GM20431 (cell line): Measurements from ENCODE around the gene IMP3.
"Not testable (repeated sequence)": the region's sequence is repeated elsewhere in the genome, so short reads cannot be mapped to it uniquely, and the experiment has no call there.

ENCODE experiments used
- in situ Hi-C: fragments of 300-500 bp; cut with MseI, MboI; formaldehyde crosslinking; loops from one replicate; pipeline ENCODE4 v1.15.0; 2020; ENCODE audit warnings: low sequenced_read_pairs; ENCODE audit not compliant: unreplicated experiment

The IMP3 gene, protein sequence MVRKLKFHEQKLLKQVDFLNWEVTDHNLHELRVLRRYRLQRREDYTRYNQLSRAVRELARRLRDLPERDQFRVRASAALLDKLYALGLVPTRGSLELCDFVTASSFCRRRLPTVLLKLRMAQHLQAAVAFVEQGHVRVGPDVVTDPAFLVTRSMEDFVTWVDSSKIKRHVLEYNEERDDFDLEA

GRCh38 chr15:75639709-75640482 is at the start of gene IMP3:
Gene IMP3, minus strand, starts transcription at chr15:75640224. Its CDS starts 56 bp downstream, at chr15:75640168.
- in situ Hi-C loops, result no loop called here

- in situ Hi-C loops, result loop anchor here (10.0 kb wide), 1 partner anchor 115 kb away; no protein-coding TSS in a partner anchor
Measured at GRCh38 chr15:75689429-75689828, 49.4 kb upstream of the IMP3 start.

DNA sequence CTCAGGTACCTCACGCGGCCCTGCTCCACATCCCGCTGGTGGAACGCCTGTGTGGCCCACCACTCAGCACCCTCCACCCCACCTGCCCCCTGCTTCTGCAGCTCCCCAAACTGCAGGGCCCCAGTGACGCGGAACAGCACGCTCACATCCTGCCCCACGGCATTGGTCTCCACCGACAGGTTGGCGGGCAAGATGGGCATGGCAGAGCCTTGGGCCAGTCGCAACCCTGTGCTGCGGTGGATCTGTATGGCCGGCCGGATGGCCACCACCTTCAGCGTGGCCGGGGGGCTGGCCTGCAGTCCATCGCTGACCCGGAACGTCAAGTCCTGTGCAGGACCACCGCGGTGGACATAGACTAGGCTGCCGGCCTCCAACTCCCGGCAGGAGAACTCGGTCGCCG is 48.8 kb upstream of the IMP3 start:
- in situ Hi-C loops, result loop anchor here (10.0 kb wide), 1 partner anchor 116 kb away; no protein-coding TSS in a partner anchor

DNA sequence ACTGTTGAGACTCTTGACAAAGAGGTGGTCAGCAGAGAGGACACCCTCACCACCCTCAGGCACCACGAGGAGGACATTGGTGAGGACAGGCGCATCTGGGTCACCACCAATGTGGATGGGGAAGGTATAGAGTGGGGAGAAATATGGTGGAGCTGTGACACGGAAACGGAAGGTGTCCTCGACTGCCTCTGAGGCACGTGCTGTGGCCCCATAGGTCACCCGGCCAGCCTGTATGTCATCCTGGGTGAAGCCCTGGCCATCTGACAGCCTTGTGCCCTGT is 48.2 kb upstream of the IMP3 start:
- in situ Hi-C loops, result loop anchor here (10.0 kb wide), 1 partner anchor 117 kb away; no protein-coding TSS in a partner anchor

DNA sequence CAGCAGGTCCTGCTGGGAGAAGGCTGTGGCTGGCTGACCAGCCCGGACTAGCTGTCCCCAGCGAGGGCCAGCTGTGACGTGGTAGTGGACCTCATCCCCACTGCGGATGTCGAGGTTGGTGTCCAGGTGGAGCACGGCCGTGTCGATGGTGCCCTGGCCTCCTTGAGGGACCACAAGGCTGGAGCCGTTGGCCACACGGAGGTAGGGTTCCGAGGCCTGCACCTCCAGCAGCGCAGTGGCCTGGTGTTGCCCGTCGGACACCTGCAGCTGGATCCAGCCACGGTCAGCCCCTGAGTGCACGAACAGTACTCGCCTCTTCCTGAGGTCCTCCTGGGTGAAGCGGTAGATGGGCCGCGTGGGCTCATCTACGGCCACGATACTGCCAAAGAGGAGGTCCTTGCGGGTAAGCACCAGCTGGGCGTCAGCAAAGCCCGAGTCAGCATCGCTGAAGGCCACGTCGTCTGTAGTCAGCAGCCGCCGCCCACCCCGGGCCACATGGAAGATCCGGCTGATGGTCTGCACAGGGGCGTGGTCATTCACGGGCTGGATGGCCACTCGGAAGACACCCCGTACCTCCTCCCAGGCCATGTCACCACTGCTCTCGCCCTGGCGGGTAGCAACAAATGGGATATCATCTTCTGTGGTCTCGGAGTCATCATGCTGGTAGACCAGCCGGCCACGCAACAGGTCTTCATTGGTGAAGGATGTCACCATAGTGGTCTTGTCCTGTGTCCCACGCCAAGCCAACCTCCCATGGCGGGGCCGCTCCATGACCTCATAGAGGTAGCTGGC is 47.7 kb upstream of the IMP3 start:
- in situ Hi-C loops, result loop anchor here (10.0 kb wide), 1 partner anchor 117 kb away; no protein-coding TSS in a partner anchor

- in situ Hi-C loops, result loop anchor here (10.0 kb wide), 1 partner anchor 119 kb away; no protein-coding TSS in a partner anchor
Measured at GRCh38 chr15:75686212-75686642, 46.2 kb upstream of the IMP3 start.

DNA sequence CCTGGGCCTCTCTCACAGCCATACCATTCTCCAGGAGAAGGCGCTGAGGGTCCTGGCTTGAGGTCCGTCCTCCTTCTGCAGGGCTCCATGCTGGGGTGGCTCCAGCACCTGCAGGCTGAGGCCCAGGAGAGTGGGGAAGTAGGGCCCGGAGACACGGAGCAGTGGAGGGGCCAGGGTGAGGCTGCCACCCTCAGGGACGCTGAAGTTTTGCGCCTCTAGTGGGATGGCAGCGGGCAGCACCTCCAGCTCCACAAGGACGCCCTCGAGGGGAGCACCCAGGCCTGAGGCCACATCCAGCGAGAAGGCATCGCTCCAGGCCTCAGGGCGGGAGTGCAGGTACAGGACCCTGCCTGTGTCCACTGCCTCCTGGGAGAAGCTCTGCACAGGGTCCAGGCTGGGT is 45.2 kb upstream of the IMP3 start:
- in situ Hi-C loops, result loop anchor here (10.0 kb wide), 1 partner anchor 120 kb away; no protein-coding TSS in a partner anchor

GRCh38 chr15:75684648-75685047 is 44.6 kb upstream of the IMP3 start:
- in situ Hi-C loops, result loop anchor here (10.0 kb wide), 1 partner anchor 120 kb away; no protein-coding TSS in a partner anchor

DNA sequence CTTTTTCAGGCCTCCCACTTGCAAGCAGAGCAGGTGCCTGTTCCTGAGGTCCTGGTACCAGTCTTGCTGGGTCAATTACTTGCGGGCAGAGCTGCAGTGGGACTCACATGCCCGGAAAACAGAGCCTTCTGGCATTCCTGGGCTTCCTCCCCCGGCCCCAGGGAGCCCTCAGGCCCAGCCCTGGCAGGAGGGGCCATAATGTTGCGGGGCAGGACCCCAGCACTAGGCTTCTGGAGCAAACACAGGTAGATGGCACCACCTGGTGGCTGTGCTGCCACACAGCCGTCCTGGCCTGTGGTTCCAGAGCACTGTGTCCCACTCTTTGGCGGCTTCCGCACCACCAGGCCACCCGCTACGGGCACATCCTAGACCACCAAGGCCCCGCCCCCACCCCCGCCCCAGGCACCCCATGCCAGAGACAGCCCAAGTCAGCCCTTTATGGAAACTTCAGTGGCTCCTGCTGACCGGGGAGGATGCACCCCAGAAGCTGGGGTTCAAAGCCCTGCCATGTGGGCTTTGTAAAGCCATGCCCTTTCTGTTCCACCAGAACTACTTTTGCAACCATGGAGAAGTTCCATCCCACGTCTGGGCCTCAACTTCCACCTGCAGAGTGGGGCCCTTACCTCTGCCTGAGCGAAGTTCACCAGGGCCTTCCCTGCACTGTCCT is 43.8 kb upstream of the IMP3 start:
- in situ Hi-C loops, result loop anchor here (10.0 kb wide), 1 partner anchor 121 kb away; no protein-coding TSS in a partner anchor

DNA sequence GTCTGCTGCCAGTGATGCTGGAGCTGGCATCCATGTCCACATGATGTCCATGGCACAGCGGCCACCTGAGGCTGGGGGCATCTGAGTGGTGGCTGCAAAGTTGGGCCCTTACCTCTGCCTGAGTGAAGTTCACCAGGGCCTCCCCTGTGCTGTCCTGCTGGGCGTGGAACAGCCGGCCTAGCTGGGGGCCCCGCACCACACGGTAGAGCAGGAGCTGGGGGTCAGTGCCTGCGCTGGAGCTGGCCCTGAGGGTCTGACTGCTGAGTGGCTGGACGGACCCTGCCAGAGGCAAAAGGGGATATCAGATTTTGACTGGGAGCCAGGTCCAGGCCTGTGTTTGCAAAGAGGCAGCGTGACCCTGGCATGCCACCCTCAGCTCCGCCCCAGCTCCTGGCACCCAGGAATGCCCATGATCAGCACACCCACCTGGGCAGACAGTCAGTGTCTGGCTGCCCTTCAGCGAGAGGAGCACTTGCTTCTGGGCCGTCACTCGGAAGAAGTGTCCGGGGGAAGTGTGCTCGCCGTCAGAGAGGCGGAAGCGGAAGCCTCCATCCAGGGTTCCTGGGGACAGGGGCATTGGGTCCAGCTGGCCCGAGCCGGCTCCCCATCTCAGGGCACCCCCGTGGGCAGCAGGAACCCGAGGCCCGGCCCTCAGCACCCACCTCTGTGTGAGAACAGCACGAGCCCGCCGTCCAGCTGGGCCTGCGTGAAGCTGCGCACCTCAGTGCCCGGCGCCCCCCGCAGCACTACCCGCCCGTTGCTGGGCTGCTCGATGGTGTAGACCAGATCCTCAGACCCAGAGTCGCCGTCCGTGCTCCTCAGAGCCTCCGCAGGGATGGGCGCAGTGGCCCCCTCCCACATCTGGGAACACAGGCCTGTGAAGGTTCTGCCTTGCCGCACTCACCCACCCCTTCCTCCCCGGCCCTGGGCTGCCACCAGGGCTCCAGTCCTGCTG is 42.4 kb upstream of the IMP3 start:
- in situ Hi-C loops, result loop anchor here (10.0 kb wide), 1 partner anchor 122 kb away; no protein-coding TSS in a partner anchor

- in situ Hi-C loops, result loop anchor here (10.0 kb wide), 1 partner anchor 125 kb away; no protein-coding TSS in a partner anchor
Measured at GRCh38 chr15:75680007-75680789, 40.2 kb upstream of the IMP3 start.

GRCh38 chr15:75678324-75678690 is 38.3 kb upstream of the IMP3 start:
- in situ Hi-C loops, result not testable (repeated sequence)

- in situ Hi-C loops, result no loop called here
Measured at GRCh38 chr15:75677465-75678323, 37.7 kb upstream of the IMP3 start.

DNA sequence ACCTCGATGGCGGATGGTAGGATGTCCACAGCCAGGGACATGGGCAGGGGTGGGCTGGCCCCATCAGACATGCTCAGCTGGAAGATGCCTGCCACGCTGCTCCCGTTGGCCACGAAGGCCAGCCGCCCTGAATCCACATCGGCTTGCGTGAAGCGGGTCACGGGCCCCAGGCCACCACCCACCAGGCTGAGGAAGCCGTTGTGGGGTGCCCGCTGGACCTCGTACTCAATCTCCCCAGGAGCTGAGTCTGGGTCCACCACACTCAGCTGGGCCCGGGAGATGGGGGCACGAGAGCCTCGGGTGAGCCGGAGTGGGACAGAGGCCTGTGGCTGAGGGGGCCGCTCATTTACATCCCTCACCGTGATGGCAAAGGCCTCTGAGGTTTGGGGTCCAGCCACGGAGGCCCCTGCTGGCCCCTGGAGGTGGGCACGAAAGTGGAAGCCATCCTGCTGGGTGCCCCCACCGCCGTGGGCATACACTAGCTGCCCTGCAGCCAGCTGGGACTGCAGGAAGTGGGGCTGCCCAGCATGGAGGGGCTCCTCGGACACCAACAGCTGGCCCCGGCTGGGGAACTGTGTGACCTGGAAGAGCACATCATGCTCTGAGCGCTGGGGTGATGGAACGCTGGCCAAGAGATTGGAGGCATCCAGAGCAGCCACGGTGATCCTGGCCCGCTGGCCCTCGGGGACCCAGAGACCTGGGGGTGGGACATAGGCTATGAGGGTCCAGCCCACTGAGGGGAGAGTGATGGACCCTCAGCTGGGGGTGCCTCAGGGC is 36.9 kb upstream of the IMP3 start:
- in situ Hi-C loops, result no loop called here

DNA sequence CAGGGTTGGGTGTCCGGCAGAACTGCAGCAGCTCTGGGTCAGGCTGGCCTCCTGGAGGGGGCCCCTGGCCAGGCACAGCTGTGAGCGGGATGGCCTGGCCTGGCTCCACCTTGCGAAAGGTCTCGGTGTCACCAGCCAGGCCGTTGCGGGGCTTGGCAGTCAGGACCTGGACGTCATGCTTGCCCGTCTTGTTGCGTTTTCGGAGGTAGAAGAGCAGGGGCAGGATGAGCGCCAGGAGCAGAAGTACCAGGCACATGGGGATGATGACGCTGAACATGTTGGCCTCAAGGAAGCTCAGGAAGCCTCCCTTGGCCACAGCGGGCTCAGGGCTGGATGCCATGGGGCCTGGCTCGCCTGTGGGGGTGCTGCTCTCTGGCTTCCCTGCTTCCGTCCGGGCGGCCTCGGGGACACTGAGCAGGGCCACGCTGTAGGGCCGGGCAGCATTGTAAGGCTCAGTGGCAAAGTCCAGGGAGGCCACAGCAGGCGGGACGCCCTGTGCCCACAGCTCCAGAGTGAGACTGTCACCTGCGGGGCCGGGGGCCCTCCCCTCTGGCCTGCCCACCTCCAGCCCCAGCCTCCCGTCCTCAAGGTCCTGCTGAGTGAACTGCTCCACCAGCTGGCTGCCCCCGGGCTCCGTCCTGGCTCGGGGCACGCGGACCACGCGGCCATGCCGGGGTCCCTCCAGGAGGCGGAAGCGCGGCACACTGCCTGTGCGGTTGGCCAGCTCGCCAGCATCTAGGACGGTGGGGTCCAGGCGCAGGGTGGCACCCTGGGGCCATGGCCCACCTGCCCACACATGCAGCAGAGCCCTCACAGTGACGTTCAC is 35.8 kb upstream of the IMP3 start:
- in situ Hi-C loops, result no loop called here

DNA sequence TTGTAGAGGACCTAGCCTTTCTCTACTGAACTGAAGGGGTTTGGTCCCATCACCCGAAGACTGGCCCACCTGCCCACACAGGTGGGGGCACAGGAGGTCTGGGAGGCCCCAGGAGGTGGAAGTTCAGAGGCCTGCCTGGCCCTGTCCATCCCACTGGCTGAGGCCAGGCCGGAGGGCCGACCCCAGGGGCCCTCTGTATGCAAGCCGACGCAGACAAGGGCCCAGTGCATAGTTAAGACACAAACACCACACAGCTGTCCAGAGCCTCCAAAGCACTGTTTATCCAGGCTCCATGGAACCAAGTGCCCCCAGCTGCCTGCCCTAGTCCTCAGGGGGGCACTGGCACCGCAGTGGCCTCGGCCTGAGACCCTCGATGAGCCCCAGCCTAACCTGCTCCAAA is 34.3 kb upstream of the IMP3 start:
- in situ Hi-C loops, result loop anchor here (25.0 kb wide), 2 partner anchors 312 to 662 kb away; partner anchors contain the start of genes MAN2C1 and PPCDC
